HCT116 (cell line): ENCODE data around the gene CPT1B. TPM values are rescaled to one million over a fixed set of nuclear protein-coding genes. Genes with fewer than 3 reads are reported as not detected.

ENCODE experiments used
- CBX3 ChIP-seq: IDR thresholded peaks from 2 replicates; pipeline ENCODE4 v1.6.1; 2012; ENCODE audit warnings: low read depth
- EGR1 ChIP-seq: IDR thresholded peaks from 2 replicates; pipeline ENCODE4 v1.6.1; 2012; ENCODE audit warnings: low read depth
- ELF1 ChIP-seq: IDR thresholded peaks from 2 replicates; pipeline ENCODE4 v1.6.1; 2012; ENCODE audit warnings: low read depth, borderline replicate concordance
- EZH2 ChIP-seq: fragments of 200-600 bp; sonication (generic); IDR thresholded peaks from 2 replicates; pipeline ENCODE4 v1.6.1; 2017; ENCODE audit warnings: antibody characterized with exemption, mixed run types
- EZH2phosphoT487 ChIP-seq: fragments of 200-600 bp; IDR thresholded peaks from 2 replicates; pipeline ENCODE4 v1.6.1; 2018; ENCODE audit warnings: antibody characterized with exemption, borderline replicate concordance
- FOSL1 ChIP-seq: IDR thresholded peaks from 2 replicates; pipeline ENCODE4 v1.6.1; 2012; ENCODE audit warnings: low read depth
- JUND ChIP-seq: IDR thresholded peaks from 2 replicates; pipeline ENCODE4 v1.6.1; 2012
- POLR2AphosphoS5 ChIP-seq: IDR thresholded peaks from 2 replicates; pipeline ENCODE4 v1.6.1; 2011; ENCODE audit warnings: mild to moderate bottlenecking, low read depth, low read length, moderate library complexity
- total RNA-seq: library from RNA; stranded (reverse); gene quantifications from one replicate; pipeline ENCODE4 v1.2.1, GENCODE V29; 2021; ENCODE audit not compliant: unreplicated experiment
- TF ChIP-seq, protein P1 (sequence below), 3 experiments: fragments of 200-600 bp in 1 of 3; sonication (generic) in 1 of 3; IDR thresholded peaks in 2 of 3; conservative IDR thresholded peaks in 1 of 3; 2 replicates each; pipeline ENCODE4 v1.5.1; 2012 to 2017; ENCODE audit warnings: low read depth in 2 of 3, low read length in 2 of 3, antibody characterized with exemption in 1 of 3, borderline replicate concordance in 1 of 3, control low read depth in 1 of 3, mild to moderate bottlenecking in 1 of 3, mixed read lengths in 1 of 3, mixed run types in 1 of 3, moderate library complexity in 1 of 3; ENCODE audit not compliant: insufficient read depth in 1 of 3
- TF ChIP-seq, protein P2 (sequence below): IDR thresholded peaks from 2 replicates; pipeline ENCODE4 v1.6.1; 2012; ENCODE audit warnings: low read depth
- TF ChIP-seq, protein P3 (sequence below): IDR thresholded peaks from 2 replicates; pipeline ENCODE4 v1.6.1; 2012

CPT1B gene
- total RNA-seq, 1 experiment from 2014 or later: 35.1 TPM

DNA sequence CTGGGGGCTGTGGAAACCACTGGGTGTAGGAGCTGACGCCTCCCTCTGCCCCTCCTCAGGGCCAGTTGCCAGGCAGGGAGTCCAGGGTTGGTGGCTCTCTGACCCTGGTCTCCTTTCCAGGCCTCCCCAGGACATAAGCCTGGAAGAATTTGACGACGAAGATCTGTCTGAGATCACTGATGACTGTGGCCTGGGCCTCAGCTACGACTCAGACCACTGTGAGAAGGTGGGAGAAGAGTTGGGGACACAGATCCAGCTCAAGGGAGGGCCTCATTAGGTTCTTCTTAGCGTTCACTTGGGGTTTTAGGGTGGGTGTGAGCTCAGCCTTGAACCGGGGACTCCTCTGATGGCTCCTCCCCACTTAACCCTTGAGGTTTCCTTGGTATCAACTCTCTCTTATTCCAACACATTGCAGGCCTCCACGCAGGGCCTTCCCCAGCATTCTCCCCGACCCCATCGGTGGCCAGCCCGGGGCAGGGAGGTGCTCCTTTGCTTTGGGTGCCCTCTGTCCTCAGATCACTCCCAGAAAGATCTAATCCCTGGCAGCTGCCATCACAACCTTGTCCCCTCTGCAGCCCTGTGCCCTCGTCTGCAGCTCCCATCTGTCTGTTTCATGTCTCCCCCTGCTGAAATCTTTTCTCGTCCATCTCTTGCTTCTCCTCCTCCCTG lies 23.6 kb upstream of the CPT1B start (continued):
- TF ChIP-seq, protein P1, sequence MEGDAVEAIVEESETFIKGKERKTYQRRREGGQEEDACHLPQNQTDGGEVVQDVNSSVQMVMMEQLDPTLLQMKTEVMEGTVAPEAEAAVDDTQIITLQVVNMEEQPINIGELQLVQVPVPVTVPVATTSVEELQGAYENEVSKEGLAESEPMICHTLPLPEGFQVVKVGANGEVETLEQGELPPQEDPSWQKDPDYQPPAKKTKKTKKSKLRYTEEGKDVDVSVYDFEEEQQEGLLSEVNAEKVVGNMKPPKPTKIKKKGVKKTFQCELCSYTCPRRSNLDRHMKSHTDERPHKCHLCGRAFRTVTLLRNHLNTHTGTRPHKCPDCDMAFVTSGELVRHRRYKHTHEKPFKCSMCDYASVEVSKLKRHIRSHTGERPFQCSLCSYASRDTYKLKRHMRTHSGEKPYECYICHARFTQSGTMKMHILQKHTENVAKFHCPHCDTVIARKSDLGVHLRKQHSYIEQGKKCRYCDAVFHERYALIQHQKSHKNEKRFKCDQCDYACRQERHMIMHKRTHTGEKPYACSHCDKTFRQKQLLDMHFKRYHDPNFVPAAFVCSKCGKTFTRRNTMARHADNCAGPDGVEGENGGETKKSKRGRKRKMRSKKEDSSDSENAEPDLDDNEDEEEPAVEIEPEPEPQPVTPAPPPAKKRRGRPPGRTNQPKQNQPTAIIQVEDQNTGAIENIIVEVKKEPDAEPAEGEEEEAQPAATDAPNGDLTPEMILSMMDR (IDR thresholded peaks at IDR 0.05 in 2 of 3, conservative IDR thresholded peaks at IDR 0.05 in 1 of 3; ENCODE audit: borderline replicate concordance in 1 of 3, insufficient read depth in 1 of 3, low read depth in 2 of 3, low read length in 2 of 3): no peak
- TF ChIP-seq EZH2: no peak
- TF ChIP-seq, protein P2, sequence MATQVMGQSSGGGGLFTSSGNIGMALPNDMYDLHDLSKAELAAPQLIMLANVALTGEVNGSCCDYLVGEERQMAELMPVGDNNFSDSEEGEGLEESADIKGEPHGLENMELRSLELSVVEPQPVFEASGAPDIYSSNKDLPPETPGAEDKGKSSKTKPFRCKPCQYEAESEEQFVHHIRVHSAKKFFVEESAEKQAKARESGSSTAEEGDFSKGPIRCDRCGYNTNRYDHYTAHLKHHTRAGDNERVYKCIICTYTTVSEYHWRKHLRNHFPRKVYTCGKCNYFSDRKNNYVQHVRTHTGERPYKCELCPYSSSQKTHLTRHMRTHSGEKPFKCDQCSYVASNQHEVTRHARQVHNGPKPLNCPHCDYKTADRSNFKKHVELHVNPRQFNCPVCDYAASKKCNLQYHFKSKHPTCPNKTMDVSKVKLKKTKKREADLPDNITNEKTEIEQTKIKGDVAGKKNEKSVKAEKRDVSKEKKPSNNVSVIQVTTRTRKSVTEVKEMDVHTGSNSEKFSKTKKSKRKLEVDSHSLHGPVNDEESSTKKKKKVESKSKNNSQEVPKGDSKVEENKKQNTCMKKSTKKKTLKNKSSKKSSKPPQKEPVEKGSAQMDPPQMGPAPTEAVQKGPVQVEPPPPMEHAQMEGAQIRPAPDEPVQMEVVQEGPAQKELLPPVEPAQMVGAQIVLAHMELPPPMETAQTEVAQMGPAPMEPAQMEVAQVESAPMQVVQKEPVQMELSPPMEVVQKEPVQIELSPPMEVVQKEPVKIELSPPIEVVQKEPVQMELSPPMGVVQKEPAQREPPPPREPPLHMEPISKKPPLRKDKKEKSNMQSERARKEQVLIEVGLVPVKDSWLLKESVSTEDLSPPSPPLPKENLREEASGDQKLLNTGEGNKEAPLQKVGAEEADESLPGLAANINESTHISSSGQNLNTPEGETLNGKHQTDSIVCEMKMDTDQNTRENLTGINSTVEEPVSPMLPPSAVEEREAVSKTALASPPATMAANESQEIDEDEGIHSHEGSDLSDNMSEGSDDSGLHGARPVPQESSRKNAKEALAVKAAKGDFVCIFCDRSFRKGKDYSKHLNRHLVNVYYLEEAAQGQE: no peak
- no peak for TF ChIP-seq JUND
- TF ChIP-seq EZH2phosphoT487: no peak
- TF ChIP-seq EGR1: no peak
- TF ChIP-seq FOSL1: no peak
- TF ChIP-seq, protein P3, sequence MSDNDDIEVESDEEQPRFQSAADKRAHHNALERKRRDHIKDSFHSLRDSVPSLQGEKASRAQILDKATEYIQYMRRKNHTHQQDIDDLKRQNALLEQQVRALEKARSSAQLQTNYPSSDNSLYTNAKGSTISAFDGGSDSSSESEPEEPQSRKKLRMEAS: no peak
- no peak for TF ChIP-seq ELF1
- no peak for TF ChIP-seq POLR2AphosphoS5
- no peak for TF ChIP-seq CBX3
